ENCODE data around the gene ZFP36L1.

Gene ZFP36L1

GRCh38 chr14:68794851-68795596 is 2.2 kb upstream of the ZFP36L1 start:
- no peak for DNase-seq

- no peak for DNase-seq
Measured at GRCh38 chr14:68794130-68794850, 1.4 kb upstream of the ZFP36L1 start.

- DNase-seq = no peak
Measured at GRCh38 chr14:68793734-68794129, 865 bp upstream of the ZFP36L1 start.

- DNase-seq = no peak
Measured at GRCh38 chr14:68792678-68792978, 239 bp downstream of the ZFP36L1 start.

GRCh38 chr14:68791902-68792677 is 777 bp downstream of the ZFP36L1 start:
- no peak for DNase-seq

GRCh38 chr14:68791078-68791901 is 1.6 kb downstream of the ZFP36L1 start:
- no peak for DNase-seq

- DNase-seq = no peak
Measured at GRCh38 chr14:68790644-68791077, 2.2 kb downstream of the ZFP36L1 start.

- DNase-seq = no peak
Measured at GRCh38 chr14:68789821-68790643, 2.8 kb downstream of the ZFP36L1 start.

- DNase-seq = no peak
Measured at GRCh38 chr14:68788996-68789820, 3.7 kb downstream of the ZFP36L1 start.

GRCh38 chr14:68788275-68788995 is 4.4 kb downstream of the ZFP36L1 start:
- DNase-seq = no peak

GRCh38 chr14:68787092-68787992 is 5.5 kb downstream of the ZFP36L1 start:
- no peak for DNase-seq

GRCh38 chr14:68786491-68787091 is 6.3 kb downstream of the ZFP36L1 start:
- DNase-seq = no peak

GRCh38 chr14:68785534-68786490 is 7.1 kb downstream of the ZFP36L1 start:
- DNase-seq = no peak

GRCh38 chr14:68784978-68785533 is 7.8 kb downstream of the ZFP36L1 start:
- no peak for DNase-seq

GRCh38 chr14:68784226-68784910 is 8.5 kb downstream of the ZFP36L1 start:
- no peak for DNase-seq

- no peak for DNase-seq
Measured at GRCh38 chr14:68783408-68784225, 9.2 kb downstream of the ZFP36L1 start.
